Activated CD8-positive, alpha-beta memory T cell treated with anti-CD3 and anti-CD28 coated beads, Interleukin-2, amount 50 U/mL, for 24 hours (primary cell): ENCODE results near the gene NR5A2.

Source experiments
- DNase-seq: peaks from one replicate; pipeline ENCODE4 v3.0.0-alpha.2; 2020; ENCODE audit errors: extremely low read depth

The NR5A2 gene

GRCh38 chr1:200205216-200205995 is 177.9 kb downstream of the NR5A2 start:
- no peak for DNase-seq

- no peak for DNase-seq
These were observed 178.8 kb downstream of the NR5A2 start for GRCh38 chr1:200206340-200206739.

- no peak for DNase-seq
These were observed 179.3 kb downstream of the NR5A2 start for GRCh38 chr1:200206761-200207160.

- DNase-seq = no peak
These were observed 180.2 kb downstream of the NR5A2 start for GRCh38 chr1:200207711-200208126.

GRCh38 chr1:200211157-200211556 is 183.6 kb downstream of the NR5A2 start:
- no peak for DNase-seq

- no peak for DNase-seq
These were observed 185.9 kb downstream of the NR5A2 start for GRCh38 chr1:200213392-200213791.

GRCh38 chr1:200213921-200214320 is 186.4 kb downstream of the NR5A2 start:
- no peak for DNase-seq

GRCh38 chr1:200215350-200215749 is 187.8 kb downstream of the NR5A2 start:
- DNase-seq = no peak

GRCh38 chr1:200217703-200218102 is 190.2 kb downstream of the NR5A2 start:
- no peak for DNase-seq

- no peak for DNase-seq
These were observed 194.2 kb downstream of the NR5A2 start for GRCh38 chr1:200221614-200222282.

- no peak for DNase-seq
These were observed 195.7 kb downstream of the NR5A2 start for GRCh38 chr1:200223207-200223606.

- DNase-seq = no peak
These were observed 196.1 kb downstream of the NR5A2 start for GRCh38 chr1:200223613-200224012.

GRCh38 chr1:200224315-200224714 is 196.8 kb downstream of the NR5A2 start:
- no peak for DNase-seq

GRCh38 chr1:200226268-200226968 is 198.9 kb downstream of the NR5A2 start:
- DNase-seq = no peak

GRCh38 chr1:200226969-200227303 is 199.4 kb downstream of the NR5A2 start:
- DNase-seq = no peak
